Keratinocyte (primary cell): ENCODE results near the gene SEC63. TPM values are rescaled to one million over a fixed set of nuclear protein-coding genes. Genes with fewer than 3 reads are reported as not detected.

Source experiments
- DNase-seq: peaks from one replicate; pipeline ENCODE4 v3.0.0-alpha.2; 2011; ENCODE audit warnings: low read depth, missing footprints, low spot score
- FAIRE-seq: peaks from 2 replicates; lab custom pipeline; 2011; peaks lifted over from hg19 to GRCh38; lab: Jason Lieb, UNC
- H2AFZ ChIP-seq: 2 replicates; pipeline ENCODE4 v1.6.0; 2012; ENCODE audit warnings: low read length, control low read depth, inconsistent platforms; ENCODE audit not compliant: control insufficient read depth
- H3K27ac ChIP-seq: 2 replicates; pipeline ENCODE4 v1.5.1; 2011; ENCODE audit warnings: low read length; ENCODE audit not compliant: control insufficient read depth, insufficient read depth
- H3K27me3 ChIP-seq: 3 replicates; pipeline ENCODE4 v1.6.0; 2011; ENCODE audit warnings: low read length; ENCODE audit not compliant: control insufficient read depth, insufficient read depth; ENCODE audit errors: extremely low read depth
- H3K36me3 ChIP-seq, 2 experiments: 2 replicates in 1 of 2; 3 replicates in 1 of 2; pipeline ENCODE4 v1.5.1; 2011; ENCODE audit warnings: low read length in 2 of 2, mild to moderate bottlenecking in 1 of 2; ENCODE audit not compliant: control insufficient read depth in 2 of 2, insufficient read depth in 2 of 2; ENCODE audit errors: extremely low read depth in 1 of 2
- H3K4me1 ChIP-seq: 3 replicates; pipeline ENCODE4 v1.5.1; 2011; ENCODE audit warnings: low read length; ENCODE audit not compliant: control insufficient read depth, insufficient read depth; ENCODE audit errors: extremely low read depth
- H3K4me2 ChIP-seq: 3 replicates; pipeline ENCODE4 v1.6.0; 2011; ENCODE audit warnings: low read depth, low read length; ENCODE audit not compliant: control insufficient read depth, insufficient read depth; ENCODE audit errors: extremely low read depth
- H3K4me3 ChIP-seq, 3 experiments: fragments of 200-600 bp in 1 of 3; sonication (generic) in 1 of 3; 2 replicates in 2 of 3; 3 replicates in 1 of 3; pipeline ENCODE4 v1.5.1; 2011 to 2016; ENCODE audit warnings: low read length in 3 of 3, mild to moderate bottlenecking in 3 of 3, control low read depth in 2 of 3, inconsistent platforms in 1 of 3, low read depth in 1 of 3, mixed read lengths in 1 of 3, mixed run types in 1 of 3, moderate library complexity in 1 of 3; ENCODE audit not compliant: control insufficient read depth in 2 of 3, insufficient read depth in 2 of 3; ENCODE audit errors: extremely low read depth in 1 of 3
- H3K79me2 ChIP-seq: 2 replicates; pipeline ENCODE4 v1.6.0; 2012; ENCODE audit warnings: low read length; ENCODE audit not compliant: control insufficient read depth, insufficient read depth
- H3K9ac ChIP-seq: 3 replicates; pipeline ENCODE4 v1.6.0; 2011; ENCODE audit warnings: low read length; ENCODE audit not compliant: control insufficient read depth, insufficient read depth; ENCODE audit errors: extremely low read depth
- H3K9me1 ChIP-seq: 3 replicates; pipeline ENCODE4 v1.6.0; 2011; ENCODE audit warnings: low read length; ENCODE audit not compliant: control insufficient read depth, insufficient read depth; ENCODE audit errors: extremely low read depth
- H3K9me3 ChIP-seq: 2 replicates; pipeline ENCODE4 v1.5.1; 2012; ENCODE audit warnings: low read depth, low read length; ENCODE audit not compliant: control insufficient read depth
- H4K20me1 ChIP-seq: 3 replicates; pipeline ENCODE4 v1.6.0; 2011; ENCODE audit warnings: low read length; ENCODE audit not compliant: control insufficient read depth, insufficient read depth; ENCODE audit errors: extremely low read depth
- CTCF ChIP-seq, 3 experiments: IDR thresholded peaks in 1 of 3; conservative IDR thresholded peaks in 1 of 3; optimal IDR thresholded peaks in 1 of 3; 2 replicates in 2 of 3; 3 replicates in 1 of 3; pipeline versions ENCODE3 to v1.5.1; 2011; ENCODE audit warnings: low read length in 3 of 3, mild to moderate bottlenecking in 3 of 3, moderate library complexity in 2 of 3, control low read depth in 1 of 3, inconsistent platforms in 1 of 3; ENCODE audit not compliant: insufficient read depth in 2 of 3; ENCODE audit errors: extremely low read depth in 1 of 3
- EZH2 ChIP-seq: IDR thresholded peaks from one replicate; pipeline ENCODE4 v1.6.1; 2012; ENCODE audit warnings: inconsistent platforms, mild to moderate bottlenecking, low read length, moderate library complexity
- dilution Hi-C: fragments of 300-500 bp; cut with MboI; formaldehyde crosslinking; loops from one replicate; pipeline ENCODE4 v1.7.0; 2020; ENCODE audit warnings: low sequenced_read_pairs; ENCODE audit not compliant: extremely low pct_ligation_motif_present
- polyA plus RNA-seq, 5 experiments: library from polyadenylated mRNA; depleted of rRNA in 3 of 5; stranded (reverse) in 3 of 5; stranded (forward) in 1 of 5; unstranded in 1 of 5; fragments of >200 nt; gene quantifications; 1 replicate in 1 of 5; 2 replicates in 3 of 5; 3 replicates in 1 of 5; pipeline versions ENCODE4 v1.2.1 to v1.2.3, GENCODE V29; 2011 to 2012; ENCODE audit warnings: missing spikeins in 2 of 5, low read depth in 1 of 5, low replicate concordance in 1 of 5

SEC63 gene
- polyA plus RNA-seq, 1 donor (not counting 4 experiments of a cell fraction or from before 2014, with no cell fraction given): 91.4 TPM

DNA sequence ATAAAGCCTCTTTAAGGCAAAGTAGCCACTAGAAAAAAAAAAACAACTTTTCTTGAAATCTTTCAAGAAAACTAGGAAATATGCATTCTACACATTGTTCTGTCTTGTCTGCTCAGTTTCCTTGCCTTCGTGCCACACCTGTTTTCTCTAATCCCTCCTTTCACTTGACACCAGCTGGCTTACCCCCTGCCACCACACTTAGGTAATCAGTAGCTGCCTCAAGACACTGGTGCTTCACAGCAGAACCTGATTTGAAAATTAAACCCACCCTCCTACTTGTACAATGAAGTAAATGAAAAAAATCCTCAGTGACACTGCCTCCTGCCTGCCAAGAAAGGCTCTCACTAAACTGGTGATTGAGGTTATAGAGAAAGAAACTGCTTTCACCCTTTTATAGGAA lies 88.1 kb downstream of the SEC63 start:
- Histone ChIP-seq H3K4me2 (no peak overlapping the region), H2AFZ (no peak overlapping the region), H3K9me3 (no peaks in the 10 kb centered on the region), H3K9ac (no peak overlapping the region), H4K20me1 (no peaks in the 10 kb centered on the region), H3K27me3 (no peaks in the 10 kb centered on the region), H3K36me3 (peaks cover 5 to 7% of the 10 kb centered on the region in 2 experiments), H3K9me1 (no peaks in the 10 kb centered on the region), H3K4me3 (no peak overlapping the region), H3K27ac (no peak overlapping the region), H3K4me1 (no peaks in the 10 kb centered on the region), H3K79me2 (no peaks in the 10 kb centered on the region)
- dilution Hi-C loops: no loop called here
- DNase-seq (no peak), FAIRE-seq (no peak)
- TF ChIP-seq EZH2: no peak
- no peak for TF ChIP-seq CTCF (optimal IDR thresholded peaks at IDR 0.05 in 1 of 3, IDR thresholded peaks at IDR 0.05 in 1 of 3, conservative IDR thresholded peaks at IDR 0.05 in 1 of 3; ENCODE audit: extremely low read depth in 1 of 3, insufficient read depth in 2 of 3, low read length in 3 of 3)

DNA sequence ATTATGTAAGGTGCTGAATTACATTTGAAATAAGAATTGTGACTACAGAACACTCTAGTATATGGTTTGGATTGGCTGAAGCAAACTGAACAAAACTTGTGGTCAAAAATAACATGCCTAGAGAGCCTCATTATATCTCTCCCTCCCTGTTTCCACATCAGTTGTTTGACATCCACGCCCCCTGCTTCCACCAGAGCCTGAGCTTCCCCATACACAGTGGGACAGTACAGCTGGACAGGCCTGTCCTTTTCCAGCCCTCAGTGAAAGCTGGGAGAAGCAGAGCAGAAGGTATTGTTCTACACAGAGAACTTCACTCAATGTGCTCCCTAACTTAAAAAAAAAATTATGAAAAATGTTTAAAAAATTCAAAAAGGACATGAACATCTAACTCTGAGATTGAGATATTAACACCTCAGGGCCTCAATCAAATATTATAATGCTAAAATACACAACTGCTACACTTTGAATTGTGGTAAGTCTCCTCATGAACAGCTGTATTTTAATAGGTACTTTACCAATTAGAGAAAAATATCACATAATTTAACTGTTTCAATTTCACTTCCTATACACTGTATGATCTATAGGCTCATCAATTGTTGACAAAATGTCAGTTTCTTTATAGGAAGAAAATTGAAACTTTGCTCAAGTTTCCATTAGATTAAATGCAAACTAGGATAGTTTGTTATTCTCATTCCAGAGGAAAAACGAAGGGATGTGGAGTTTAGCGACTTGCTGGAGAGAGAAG lies 89.0 kb downstream of the SEC63 start:
- TF ChIP-seq CTCF (optimal IDR thresholded peaks at IDR 0.05 in 1 of 3, IDR thresholded peaks at IDR 0.05 in 1 of 3, conservative IDR thresholded peaks at IDR 0.05 in 1 of 3; ENCODE audit: extremely low read depth in 1 of 3, insufficient read depth in 2 of 3, low read length in 3 of 3) (no peak), EZH2 (no peak)
- no peaks in the 10 kb centered on the region for H4K20me1 ChIP-seq
- DNase-seq: no peak
- H3K4me2 ChIP-seq: no peak overlapping the region
- H3K36me3 ChIP-seq: peaks cover 5 to 7% of the 10 kb centered on the region in 2 experiments
- no peak overlapping the region for H3K9ac ChIP-seq
- H3K4me1 ChIP-seq: no peaks in the 10 kb centered on the region
- no peak overlapping the region for H2AFZ ChIP-seq
- H3K79me2 ChIP-seq: no peaks in the 10 kb centered on the region
- no peaks in the 10 kb centered on the region for H3K27me3 ChIP-seq
- no peaks in the 10 kb centered on the region for H3K9me3 ChIP-seq
- no peaks in the 10 kb centered on the region for H3K9me1 ChIP-seq
- FAIRE-seq: no peak
- dilution Hi-C loops: no loop called here
- H3K4me3 ChIP-seq: no peak overlapping the region
- no peak overlapping the region for H3K27ac ChIP-seq
